WERI-Rb-1 (cell line): ENCODE results near the gene ABLIM2.
"Not testable (repeated sequence)": the region's sequence is repeated elsewhere in the genome, so short reads cannot be mapped to it uniquely, and the experiment has no call there.

ENCODE experiments used
- DNase-seq: peaks from one replicate; pipeline ENCODE4 v3.0.0-alpha.2; 2020
- H3K27ac ChIP-seq: fragments of 250-450 bp; sonication (Bioruptor Pico); 2 replicates; pipeline ENCODE4 v1.5.1; 2020; ENCODE audit warnings: mild to moderate bottlenecking, moderate library complexity
- H3K27me3 ChIP-seq: fragments of 250-450 bp; sonication (Bioruptor Pico); 2 replicates; pipeline ENCODE4 v1.5.1; 2021; ENCODE audit warnings: mild to moderate bottlenecking, low read depth, moderate library complexity; ENCODE audit not compliant: insufficient read depth, severe bottlenecking
- H3K36me3 ChIP-seq: fragments of 250-450 bp; sonication (Bioruptor Pico); 2 replicates; pipeline ENCODE4 v1.5.1; 2020; ENCODE audit warnings: mild to moderate bottlenecking, moderate library complexity
- H3K4me3 ChIP-seq: 2 replicates; pipeline ENCODE4 v1.5.1; 2011; ENCODE audit warnings: low read depth, mild to moderate bottlenecking, control low read depth, low read length
- H3K9me3 ChIP-seq: fragments of 250-450 bp; sonication (Bioruptor Pico); 2 replicates; pipeline ENCODE4 v1.5.1; 2021; ENCODE audit warnings: mild to moderate bottlenecking, moderate library complexity; ENCODE audit not compliant: severe bottlenecking
- CTCF ChIP-seq: IDR thresholded peaks from 2 replicates; pipeline ENCODE4 v1.5.1; 2011; ENCODE audit warnings: low read depth, mild to moderate bottlenecking, control low read depth, inconsistent platforms, low read length

ABLIM2 gene

DNA sequence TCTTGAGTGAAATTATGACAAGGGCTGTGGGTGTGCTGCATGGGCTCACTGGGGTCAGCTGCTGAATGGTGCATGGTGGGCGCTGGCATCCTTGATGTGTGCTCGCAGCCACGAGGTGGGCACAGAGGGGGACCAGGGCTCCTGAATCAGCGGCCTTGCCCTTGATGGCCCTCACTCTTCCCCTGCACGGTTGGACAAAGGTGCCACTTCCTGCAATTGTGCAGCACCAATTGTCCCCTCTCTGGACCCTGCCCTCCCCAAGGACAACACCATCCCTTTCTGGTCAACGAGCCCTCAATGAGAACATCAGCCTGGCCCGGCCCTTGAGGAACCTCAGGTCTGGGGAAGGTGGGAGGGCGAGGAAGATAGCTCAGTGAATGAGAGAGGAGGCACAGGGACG is 16.1 kb downstream of the ABLIM2 start:
- no peak for DNase-seq
- TF ChIP-seq CTCF: no peak
- H3K9me3 ChIP-seq: peaks cover 11% of the 10 kb centered on the region
- H3K27ac ChIP-seq: no peak overlapping the region
- no peaks in the 10 kb centered on the region for H3K36me3 ChIP-seq
- no peaks in the 10 kb centered on the region for H3K27me3 ChIP-seq
- no peak overlapping the region for H3K4me3 ChIP-seq

GRCh38 chr4:8141935-8142334 is 16.7 kb downstream of the ABLIM2 start:
- Histone ChIP-seq H3K9me3 (peaks cover 11% of the 10 kb centered on the region), H3K36me3 (no peaks in the 10 kb centered on the region), H3K27ac (no peak overlapping the region), H3K27me3 (no peaks in the 10 kb centered on the region), H3K4me3 (no peak overlapping the region)
- TF ChIP-seq CTCF: no peak
- DNase-seq: no peak

- Histone ChIP-seq H3K4me3 (no peak overlapping the region), H3K27me3 (no peaks in the 10 kb centered on the region), H3K27ac (no peak overlapping the region), H3K36me3 (no peaks in the 10 kb centered on the region), H3K9me3 (peaks cover 11% of the 10 kb centered on the region)
- DNase-seq: peak; percentile 41
- TF ChIP-seq CTCF: no peak
Measured at GRCh38 chr4:8140915-8141314, 17.7 kb downstream of the ABLIM2 start.

- H3K4me3 ChIP-seq, H3K27ac ChIP-seq, DNase-seq, H3K27me3 ChIP-seq, H3K36me3 ChIP-seq: not testable (repeated sequence)
- H3K9me3 ChIP-seq: peaks cover 11% of the 10 kb centered on the region
Measured at GRCh38 chr4:8139726-8140125, 18.9 kb downstream of the ABLIM2 start.

DNA sequence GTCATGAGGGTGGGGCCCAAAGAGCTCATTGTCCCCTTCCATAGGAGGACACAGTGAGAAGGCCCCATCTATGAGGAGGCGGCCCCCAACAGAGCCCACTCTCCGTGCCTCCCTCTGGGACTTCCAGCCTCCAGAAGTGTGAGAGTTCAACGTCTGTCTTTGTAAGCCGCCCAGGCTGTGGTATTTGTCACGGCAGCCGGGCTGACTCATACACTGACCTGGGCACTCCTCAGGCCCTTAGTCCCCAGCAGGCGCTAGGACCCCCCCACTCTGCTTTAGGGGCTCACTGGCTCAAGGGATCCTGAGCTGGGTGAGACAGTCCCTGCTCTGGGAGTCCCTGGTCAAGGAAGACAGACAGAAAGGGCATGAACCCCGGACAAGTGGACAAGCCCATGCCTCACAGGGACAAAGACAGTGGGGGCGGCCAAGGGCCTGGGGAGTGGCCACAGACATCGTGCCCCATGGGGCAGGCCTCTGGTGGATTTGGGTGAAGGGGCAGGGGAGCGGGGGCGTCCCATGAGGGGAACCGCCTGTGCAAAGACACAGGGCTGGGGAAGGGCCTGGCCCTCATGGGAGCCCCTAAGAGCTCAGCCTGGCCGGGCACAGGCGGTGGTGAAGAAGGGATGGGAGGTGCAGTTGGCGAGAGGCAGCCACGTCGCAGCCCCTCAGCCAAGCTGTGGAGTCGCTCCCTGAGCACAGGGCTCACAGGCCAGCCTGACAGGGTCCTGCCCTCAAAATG is 21.5 kb downstream of the ABLIM2 start:
- H3K9me3 ChIP-seq: peaks cover 11% of the 10 kb centered on the region
- no peaks in the 10 kb centered on the region for H3K27me3 ChIP-seq
- no peaks in the 10 kb centered on the region for H3K36me3 ChIP-seq
- H3K4me3 ChIP-seq: no peak overlapping the region
- H3K27ac ChIP-seq: no peak overlapping the region
- no peak for DNase-seq
- no peak for TF ChIP-seq CTCF

- no peak overlapping the region for H3K27ac ChIP-seq
- no peaks in the 10 kb centered on the region for H3K27me3 ChIP-seq
- H3K36me3 ChIP-seq: no peaks in the 10 kb centered on the region
- TF ChIP-seq CTCF: no peak
- H3K9me3 ChIP-seq: peaks cover 11% of the 10 kb centered on the region
- DNase-seq: no peak
- H3K4me3 ChIP-seq: no peak overlapping the region
Measured at GRCh38 chr4:8136529-8136928, 22.1 kb downstream of the ABLIM2 start.
